AG04449 (cell line): ENCODE results near the gene NEO1.

Experiments
- CTCF ChIA-PET: fragments of 350-600 bp; formaldehyde crosslinking; extraction: SDS; loops from one replicate; lab custom pipeline; 2021; ENCODE audit warnings: antibody characterized with exemption; lab: Yijun Ruan, JAX
- POLR2A ChIA-PET: fragments of 400-600, 350-600 bp; formaldehyde crosslinking; extraction: SDS; loops from one replicate; lab custom pipeline; 2020; ENCODE audit warnings: antibody characterized with exemption, inconsistent platforms; lab: Yijun Ruan, JAX
- DNase-seq: peaks from one replicate; pipeline ENCODE4 v3.0.0-alpha.2; 2010; ENCODE audit warnings: low read depth, low spot score
- H3K4me3 ChIP-seq: 2 replicates; pipeline ENCODE4 v1.5.1; 2011; ENCODE audit warnings: low read depth, mild to moderate bottlenecking, control low read depth, low read length
- TF ChIP-seq, protein P1 (sequence below): IDR thresholded peaks from one replicate; pipeline ENCODE4 v1.5.1; 2011; ENCODE audit warnings: mild to moderate bottlenecking, moderate library complexity, low read length, control low read depth, inconsistent platforms; ENCODE audit not compliant: insufficient read depth; ENCODE audit errors: missing control alignments

The NEO1 gene

DNA sequence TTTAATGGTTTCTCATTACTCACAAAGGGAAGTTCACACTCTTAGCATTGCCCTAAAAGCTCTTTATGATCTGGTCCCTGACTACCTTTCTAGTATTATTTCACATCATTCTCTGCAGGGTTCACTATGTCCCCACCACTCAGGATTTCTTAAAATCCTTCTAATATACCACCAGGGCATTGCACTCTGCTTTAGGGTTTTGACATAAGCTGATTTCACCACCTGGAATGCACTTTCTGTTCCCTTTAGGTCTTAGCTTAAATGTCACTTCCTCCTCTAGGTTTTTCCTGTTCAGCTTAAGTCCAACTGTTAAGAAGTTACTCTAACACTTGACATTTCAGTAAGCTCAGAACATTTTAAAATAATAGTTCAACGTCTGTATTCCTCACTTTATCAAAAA, 234.8 kb downstream of the NEO1 start:
- no peak for DNase-seq
- TF ChIP-seq, protein P1, sequence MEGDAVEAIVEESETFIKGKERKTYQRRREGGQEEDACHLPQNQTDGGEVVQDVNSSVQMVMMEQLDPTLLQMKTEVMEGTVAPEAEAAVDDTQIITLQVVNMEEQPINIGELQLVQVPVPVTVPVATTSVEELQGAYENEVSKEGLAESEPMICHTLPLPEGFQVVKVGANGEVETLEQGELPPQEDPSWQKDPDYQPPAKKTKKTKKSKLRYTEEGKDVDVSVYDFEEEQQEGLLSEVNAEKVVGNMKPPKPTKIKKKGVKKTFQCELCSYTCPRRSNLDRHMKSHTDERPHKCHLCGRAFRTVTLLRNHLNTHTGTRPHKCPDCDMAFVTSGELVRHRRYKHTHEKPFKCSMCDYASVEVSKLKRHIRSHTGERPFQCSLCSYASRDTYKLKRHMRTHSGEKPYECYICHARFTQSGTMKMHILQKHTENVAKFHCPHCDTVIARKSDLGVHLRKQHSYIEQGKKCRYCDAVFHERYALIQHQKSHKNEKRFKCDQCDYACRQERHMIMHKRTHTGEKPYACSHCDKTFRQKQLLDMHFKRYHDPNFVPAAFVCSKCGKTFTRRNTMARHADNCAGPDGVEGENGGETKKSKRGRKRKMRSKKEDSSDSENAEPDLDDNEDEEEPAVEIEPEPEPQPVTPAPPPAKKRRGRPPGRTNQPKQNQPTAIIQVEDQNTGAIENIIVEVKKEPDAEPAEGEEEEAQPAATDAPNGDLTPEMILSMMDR = no peak
- POLR2A ChIA-PET = no interaction called here
- no peak overlapping the region for H3K4me3 ChIP-seq
- CTCF ChIA-PET = interaction anchor here (0.7 to 11.7 kb wide), 8 partner anchors 11 to 677 kb away, joined by 3 to 91 read pairs (median 4); no protein-coding TSS in a partner anchor

DNA sequence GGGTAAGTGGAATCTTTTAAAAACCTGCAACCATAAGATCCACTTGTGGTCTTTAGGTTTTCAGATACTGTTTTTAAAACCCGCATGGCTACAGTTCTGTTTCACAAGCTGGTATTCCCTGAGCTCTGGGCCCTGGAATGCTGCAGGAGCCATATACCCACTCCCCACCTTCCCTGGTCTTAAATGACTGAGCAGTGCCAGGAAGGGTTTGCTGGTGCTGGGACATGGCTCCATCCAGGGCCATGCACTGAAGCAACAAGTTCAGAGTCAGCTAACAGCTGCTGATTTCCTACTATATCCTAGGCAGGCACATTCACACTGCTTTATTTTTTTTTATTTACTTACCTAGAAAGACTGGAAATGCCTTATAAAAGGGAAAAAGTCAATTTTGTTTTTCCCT, 239.2 kb downstream of the NEO1 start:
- no peak overlapping the region for H3K4me3 ChIP-seq
- ChIA-PET CTCF (interaction anchor here (11.7 kb wide), 1 partner anchor 16 kb away, joined by 91 read pairs; no protein-coding TSS in a partner anchor), POLR2A (no interaction called here)
- no peak for DNase-seq
- TF ChIP-seq, protein P1 = no peak

DNA sequence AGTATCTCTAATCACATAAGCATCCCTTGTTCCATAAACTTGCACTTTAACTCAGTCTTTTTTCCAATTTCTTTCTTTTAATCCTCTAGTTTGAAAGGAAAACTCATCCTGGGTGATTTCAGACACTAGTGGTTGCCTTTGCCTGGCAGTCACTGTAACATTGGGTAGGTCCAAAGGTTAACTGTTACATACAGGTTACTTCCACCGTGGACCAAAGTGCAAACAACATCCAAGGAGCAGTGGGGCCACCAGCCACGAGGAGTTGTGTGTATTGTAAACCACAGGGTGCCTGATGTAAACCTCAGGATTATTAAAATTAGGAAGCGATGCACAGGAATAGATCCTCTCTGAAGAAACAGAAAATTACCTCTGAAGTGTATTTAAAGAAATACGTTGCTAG, 241.5 kb downstream of the NEO1 start:
- TF ChIP-seq, protein P1 = no peak
- ChIA-PET POLR2A (no interaction called here), CTCF (interaction anchor here (1.1 kb wide), 1 partner anchor 12 kb away, joined by 4 read pairs; no protein-coding TSS in a partner anchor)
- no peak overlapping the region for H3K4me3 ChIP-seq
- no peak for DNase-seq

DNA sequence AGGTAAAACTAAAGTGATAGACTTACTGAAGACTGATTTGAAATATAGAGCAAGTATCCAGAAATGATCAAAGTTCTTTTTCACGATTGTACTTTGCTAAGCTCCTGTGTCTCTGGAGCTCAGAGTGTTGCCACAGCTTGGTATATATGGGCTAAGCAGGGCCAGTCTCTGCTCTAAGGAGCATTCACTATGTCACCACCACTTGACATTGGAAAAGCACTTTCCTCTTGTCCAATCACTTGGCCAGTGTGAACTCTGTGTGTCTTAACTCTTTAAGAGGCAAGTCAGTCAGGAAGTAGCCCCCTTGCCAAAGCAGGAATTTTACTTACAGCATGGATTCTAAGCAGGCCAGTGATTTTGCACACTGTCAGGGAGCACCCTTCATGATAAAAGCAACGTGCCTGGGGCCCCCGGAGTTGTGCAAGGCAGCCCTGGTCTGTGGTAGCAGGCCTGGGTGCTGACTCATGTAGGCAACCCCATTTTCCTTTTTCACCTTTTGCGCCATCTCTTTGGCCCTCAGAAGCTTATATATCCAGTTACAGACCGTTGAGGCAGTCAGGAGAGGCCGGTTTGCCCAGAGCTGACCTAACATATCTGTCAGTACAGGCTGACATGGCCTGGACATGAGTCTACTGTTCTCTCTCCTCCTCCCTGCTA, 243.5 kb downstream of the NEO1 start:
- no peak for DNase-seq
- POLR2A ChIA-PET = no interaction called here
- TF ChIP-seq, protein P1 = no peak
- CTCF ChIA-PET = no interaction called here
- no peak overlapping the region for H3K4me3 ChIP-seq

DNA sequence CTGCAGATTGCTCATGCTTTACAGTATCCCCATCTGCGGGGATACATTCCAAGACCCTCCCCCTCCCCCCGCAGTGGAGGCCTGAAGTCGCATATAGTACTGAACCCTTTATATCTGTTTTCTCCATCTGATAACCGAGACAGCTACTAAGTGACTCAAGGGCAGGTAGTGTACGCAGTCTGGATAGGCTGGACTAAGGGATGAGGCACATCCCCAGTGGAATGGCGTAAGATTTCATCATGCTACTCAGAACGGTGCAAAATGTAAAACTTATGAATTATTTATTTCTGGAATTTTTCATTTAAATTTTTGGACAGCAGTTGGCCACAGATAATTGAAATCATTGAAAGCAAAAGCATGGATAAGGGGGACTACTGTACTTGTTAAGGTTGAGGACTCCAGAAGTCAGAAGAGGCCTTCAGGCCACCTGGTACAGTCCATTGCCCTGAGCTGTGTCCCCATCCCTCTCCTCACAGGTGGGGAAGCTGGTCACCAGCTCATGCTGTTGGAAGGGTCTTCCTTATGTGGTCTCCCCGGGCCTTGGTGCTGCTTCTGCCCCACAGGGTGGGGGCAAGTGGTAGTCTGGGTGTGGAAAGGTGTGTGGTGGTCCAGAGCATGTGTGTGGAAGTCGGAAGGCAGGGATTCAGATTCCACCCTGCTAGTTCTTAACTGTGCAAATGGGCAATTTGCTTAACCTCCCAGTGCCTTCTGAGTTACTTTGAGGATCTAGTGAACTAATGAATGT, 244.5 kb downstream of the NEO1 start:
- ChIA-PET POLR2A (no interaction called here), CTCF (interaction anchor here (1.2 to 1.4 kb wide), 3 partner anchors 9 to 12 kb away, joined by 4 to 5 read pairs (median 4); no protein-coding TSS in a partner anchor)
- H3K4me3 ChIP-seq = no peak overlapping the region
- DNase-seq = no peak
- TF ChIP-seq, protein P1 = no peak
